ENCODE measurements around the gene TCF7L1.

Gene TCF7L1

DNA sequence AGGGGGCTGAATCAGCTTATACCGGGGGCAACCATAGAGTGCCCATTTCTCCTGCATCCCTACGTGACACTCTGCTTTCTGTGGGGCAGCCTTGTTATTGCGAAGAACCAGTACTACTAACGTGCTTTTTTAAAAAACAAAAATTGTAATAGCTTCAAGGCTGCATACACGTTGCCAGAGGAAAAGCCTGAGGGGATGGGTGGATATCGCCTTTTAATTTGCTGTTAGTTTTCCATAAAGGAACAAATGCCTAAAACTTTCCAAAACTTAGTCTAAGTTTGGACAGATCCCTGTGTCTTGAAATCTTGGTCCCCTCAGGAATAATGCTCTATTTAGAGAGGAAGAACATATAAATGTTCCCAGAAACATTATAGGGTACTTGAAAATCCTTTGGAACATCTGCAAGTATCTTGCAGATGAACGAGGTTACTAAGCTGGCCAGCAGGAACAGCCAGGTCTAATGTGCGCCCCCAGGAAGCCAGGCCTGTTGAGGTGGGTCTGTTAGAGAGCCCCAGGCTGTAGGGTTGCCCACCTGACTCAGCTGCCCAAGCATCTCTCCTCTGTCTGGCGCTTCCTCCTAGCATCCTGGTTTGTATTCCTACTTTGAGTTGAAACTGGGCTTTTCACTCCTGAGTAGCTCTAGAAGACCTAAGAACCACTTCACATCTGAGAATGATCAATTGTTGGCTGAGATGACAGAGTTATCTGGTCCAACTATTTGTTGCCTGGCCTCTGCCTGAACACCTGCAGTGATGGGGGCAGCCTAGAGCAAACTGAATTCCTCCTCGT lies 97.7 kb downstream of the TCF7L1 start:
- DNase-seq (ENCODE audit: low read depth), result no peak

DNA sequence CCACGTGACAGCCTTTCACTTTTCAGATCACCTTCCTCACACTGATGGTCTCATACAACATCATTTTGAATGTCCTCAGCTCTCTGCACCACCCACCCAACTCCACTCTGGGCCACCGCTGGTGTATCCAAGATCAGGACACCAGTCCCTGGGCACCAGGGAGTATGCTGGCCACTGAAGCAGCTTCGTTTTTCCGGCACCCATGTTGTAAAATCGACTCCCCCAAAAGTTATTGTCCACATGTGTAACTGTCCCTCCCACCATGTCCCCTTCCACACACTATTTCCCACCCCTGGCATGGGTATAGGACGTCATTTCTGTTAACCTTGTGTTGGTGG lies 98.2 kb downstream of the TCF7L1 start:
- DNase-seq (ENCODE audit: low read depth), result no peak

DNA sequence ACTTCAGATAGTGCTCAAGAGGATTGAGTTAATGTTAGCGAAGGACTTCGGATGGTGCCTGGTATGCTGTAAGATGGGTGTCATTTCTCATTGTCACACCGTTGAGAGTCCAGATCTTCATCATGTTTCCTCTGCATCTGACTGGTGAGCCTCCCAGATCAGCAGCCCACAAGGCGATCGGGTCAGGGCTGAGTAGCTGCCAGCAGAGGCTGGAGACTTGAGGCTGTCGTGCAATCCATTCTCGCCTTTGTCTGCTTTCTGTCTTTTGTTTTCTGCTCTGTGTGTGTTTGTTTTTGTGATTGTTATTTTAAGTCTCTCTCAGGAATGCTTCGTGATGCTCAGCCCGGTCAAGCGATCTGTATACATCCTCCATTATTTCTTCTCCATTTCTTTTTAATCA lies 98.8 kb downstream of the TCF7L1 start:
- DNase-seq (ENCODE audit: low read depth), result no peak

DNA sequence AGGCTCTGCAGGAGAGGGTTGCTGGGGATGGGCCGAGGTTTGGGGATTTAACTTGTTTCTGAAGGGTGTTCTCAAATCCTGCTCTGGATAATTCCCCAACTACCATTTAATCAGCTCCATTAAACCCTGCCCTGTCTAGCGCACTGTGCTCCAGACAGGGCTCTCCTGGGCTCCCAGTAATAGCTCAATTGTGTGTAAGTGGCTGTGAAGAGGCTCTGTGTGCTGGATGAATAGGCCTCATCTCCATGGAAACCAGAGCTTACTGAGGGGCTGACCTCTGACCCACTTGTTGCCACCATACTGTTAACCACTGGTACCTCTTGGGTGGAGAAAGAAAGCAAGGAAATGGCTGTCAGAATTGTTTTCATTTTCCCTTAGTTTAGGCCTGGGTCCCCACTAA lies 101.7 kb downstream of the TCF7L1 start:
- no peak for DNase-seq (ENCODE audit: low read depth)

DNA sequence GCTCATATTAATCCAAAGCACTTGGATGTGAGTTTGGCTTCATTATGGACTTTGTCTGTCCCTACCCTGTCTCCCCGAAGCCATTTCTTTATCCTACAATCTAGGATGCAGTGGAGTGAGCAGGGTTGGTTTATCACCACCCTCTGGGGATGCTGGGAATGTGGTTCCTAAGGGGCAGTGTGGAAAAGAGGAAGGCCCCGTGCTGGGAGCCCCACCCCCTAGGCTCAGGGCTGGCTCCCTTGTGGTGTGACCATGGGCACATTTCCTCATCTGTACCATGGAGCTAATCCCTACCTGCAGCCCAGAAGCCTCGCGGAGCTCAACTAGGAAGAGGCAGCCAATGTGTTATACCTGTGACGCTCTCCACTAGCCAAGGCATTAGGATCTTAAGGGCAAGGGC lies 102.1 kb downstream of the TCF7L1 start:
- DNase-seq (ENCODE audit: low read depth), result no peak

DNA sequence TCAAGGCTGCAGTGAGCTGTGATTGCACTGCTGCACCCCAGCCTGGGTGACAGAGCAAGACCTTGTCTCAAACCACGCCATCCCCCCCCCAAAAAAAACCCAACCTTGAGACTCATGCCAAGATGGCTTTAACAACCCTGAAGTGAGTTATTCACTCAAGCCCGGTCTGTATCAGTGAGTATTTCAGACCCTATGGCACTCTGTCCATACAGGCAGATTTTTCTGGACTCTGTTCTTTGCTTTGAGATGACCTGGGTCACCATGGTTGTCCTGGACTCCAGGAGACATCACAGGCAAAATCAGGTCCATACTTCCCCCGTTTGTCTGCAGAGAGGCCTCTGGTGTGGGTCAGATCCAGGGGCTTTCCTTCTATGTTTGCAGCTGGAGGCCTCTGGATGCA lies 102.9 kb downstream of the TCF7L1 start:
- DNase-seq (ENCODE audit: low read depth), result no peak

DNA sequence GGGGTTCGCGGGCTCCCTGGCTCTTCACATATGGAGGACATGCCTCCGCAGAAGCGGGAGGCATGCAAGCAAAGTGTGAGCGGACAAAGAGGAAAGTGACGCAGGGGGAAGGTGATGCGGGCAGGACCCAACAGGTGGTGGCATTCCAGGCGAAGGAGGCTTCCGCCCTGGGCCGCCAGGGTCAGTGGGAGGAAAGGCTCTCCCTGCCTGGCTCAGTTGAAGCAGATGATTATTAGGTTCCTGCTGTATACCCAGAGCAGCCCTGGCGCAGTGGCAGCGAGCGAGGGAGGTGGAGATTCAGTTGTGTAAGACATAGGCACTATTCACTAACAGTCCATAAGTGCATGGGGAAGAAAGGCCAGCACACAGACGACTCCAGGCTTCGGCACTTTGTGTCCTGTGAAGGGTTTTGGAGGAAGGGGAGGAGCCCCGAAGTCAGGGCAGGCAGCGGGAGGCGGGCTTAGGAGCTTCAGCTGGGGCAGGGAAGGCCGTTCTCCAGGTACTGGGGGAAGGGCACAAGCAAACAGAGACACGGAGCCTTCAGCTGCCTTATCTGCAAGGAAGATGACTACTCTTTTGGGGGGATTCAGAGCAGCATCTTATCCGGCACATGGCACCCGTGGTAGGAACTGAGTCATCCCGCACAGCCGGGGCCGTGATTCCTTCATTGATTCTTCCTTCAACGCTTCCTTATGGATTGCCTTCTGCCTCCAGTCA lies 104.8 kb downstream of the TCF7L1 start:
- no peak for DNase-seq (ENCODE audit: low read depth)

DNA sequence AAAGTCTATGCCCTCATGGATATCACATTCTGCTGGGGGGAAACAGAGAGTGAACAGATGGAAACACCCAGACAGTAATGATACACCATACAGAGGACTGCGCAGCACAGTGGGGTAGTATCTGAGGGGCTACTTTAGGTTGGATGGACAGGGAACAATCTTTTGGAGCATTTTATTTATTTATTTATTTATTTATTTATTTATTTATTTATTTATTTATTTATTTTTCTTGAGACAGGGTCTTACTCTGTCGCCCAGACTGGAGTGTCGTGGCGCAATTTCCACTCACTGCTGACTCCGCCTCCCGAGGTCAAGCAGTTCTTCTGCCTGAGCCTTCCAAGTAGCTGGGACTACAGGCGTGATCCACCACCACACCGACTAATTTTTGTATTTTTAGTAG lies 105.4 kb downstream of the TCF7L1 start:
- no peak for DNase-seq (ENCODE audit: low read depth)

DNA sequence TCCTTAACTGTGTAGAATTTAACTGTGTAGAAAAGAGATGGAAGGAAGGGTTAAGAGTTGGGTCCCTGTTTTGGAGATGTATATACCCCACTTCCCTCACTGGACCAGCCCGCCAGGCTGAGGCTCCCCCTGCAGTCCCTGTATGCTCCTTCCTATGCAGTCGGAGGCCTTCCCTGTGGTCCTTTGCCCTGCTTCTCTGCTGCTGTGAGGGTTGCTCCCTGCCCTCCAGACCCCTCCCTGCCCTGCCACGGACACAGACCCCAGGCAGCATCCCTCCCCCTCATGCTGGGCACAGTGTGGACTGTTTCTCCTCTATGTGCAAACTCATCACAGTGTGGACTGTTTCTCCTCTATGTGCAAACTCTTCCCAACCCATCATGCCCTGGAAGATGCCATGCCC lies 105.9 kb downstream of the TCF7L1 start:
- DNase-seq (ENCODE audit: low read depth), result no peak

DNA sequence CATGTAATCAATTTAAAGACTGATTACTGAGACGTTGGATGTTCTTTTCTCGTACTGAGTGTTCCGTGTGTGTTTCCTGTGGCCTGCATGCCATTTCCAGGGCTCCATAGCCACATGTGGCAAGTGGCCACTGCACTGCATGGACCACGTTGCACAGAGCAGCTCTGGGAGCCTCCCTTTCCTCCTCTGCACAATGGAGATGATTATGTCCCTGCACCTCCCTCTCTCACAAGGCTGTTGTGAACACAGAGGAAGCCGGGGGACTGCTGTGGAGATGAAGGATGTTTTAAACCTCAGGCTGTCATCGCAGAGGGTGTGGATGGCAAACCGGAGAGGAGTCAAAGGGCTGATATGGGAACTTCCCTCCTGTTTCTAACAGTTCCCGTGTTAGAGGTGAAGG lies 106.9 kb downstream of the TCF7L1 start:
- no peak for DNase-seq (ENCODE audit: low read depth)

DNA sequence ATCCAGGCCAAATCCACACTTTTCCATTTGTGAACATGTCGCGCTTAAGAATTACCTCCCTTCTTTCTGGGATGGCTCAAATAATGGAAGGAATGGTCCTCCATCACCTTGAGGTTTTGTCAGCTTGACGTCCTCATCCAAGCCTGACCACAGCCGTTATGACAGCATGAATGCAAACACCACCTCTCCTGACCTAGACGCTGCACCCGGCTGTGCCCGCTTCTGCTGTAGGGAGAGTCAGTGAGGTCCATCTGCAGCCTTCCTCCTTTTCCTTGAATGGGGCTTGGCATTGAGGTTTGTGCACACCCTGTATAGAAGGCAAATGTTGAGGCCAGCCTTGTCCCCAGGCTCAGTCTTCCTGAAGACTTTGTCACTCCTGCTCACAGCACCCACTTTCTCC lies 109.1 kb downstream of the TCF7L1 start:
- DNase-seq (ENCODE audit: low read depth), result no peak

DNA sequence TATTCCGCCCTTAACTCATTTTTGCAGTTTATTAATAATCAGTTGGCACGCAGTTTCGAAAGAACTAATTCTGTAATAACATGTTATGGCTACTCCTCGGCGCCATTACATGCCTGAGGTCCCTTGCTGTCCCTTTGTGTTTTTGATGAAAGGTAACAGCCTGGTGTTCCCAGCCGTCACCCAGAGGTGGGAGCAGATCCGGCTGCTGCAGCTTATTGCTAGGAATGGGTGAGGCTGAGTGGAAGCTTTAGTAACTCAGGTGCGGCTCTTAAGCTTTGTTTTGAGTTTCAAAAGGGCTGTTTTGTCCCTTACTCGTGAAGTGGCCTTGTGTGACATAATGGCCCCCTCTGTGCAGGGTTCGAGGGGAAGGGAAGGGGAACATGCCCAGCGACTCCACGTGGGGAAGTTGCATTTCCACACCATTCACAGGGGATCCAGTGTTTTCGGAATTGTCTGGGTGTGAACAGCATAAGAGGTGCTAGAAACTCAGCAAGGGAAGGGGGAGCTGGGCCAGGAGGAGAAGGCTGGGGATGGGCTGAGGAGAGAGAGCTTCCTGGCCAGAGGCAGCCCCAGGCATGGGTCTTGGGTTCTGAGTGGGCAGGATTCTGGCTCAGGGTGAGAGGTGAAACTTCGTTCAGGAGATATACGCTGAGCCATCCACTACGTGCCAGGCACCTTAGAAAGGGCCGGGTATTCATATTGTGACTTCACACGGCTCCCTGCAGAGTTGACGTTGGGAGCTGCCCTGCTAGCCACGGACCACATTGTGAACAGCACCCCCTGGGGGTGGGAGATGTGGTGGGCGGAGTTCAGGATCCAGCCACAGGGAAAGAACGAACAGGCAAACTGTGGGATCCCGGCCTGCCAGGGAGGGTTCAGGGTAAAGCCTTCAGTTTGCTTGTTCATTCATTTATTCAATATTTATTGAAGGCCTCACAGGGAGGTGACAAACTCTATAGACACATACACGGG lies 110.2 kb downstream of the TCF7L1 start:
- no peak for DNase-seq (ENCODE audit: low read depth)

DNA sequence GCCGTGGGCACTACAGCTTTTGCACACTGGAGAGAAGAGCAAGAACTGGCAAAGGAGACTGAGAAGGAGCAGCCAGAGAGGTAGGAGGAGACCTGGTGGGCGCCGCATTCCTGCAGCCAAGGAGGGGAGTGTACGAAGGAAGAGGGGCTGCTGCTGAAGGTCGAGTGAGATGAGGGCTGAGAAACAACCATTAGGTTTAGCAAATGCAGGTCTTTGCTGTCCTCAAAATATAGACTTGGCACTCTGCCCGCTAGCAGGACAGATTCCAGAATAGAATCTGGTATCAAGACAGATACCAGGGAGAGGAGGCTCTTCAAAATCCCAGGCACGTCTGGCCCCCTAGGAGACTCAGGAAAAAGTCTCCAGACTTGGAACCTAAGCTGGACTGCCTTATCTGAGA lies 111.6 kb downstream of the TCF7L1 start:
- no peak for DNase-seq (ENCODE audit: low read depth)

DNA sequence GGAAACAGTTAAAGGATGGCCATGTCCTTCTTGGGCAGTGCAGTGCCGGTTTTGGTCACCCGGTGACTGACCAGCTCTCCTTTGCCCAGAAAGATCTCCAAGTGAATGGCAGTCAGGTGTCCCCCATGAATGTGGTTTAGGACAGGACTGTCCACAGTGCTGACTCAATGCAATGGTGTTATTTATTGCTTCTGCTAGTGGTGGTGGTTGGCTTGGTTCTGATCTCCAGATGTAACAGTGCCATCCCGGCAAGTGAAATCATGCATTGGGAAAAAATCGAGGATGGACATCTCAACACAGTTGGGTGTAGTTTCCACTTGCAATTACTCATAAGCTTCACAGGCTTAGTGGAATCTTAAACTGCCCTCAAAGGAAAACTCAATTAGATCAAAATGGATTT lies 112.7 kb downstream of the TCF7L1 start:
- no peak for DNase-seq (ENCODE audit: low read depth)

DNA sequence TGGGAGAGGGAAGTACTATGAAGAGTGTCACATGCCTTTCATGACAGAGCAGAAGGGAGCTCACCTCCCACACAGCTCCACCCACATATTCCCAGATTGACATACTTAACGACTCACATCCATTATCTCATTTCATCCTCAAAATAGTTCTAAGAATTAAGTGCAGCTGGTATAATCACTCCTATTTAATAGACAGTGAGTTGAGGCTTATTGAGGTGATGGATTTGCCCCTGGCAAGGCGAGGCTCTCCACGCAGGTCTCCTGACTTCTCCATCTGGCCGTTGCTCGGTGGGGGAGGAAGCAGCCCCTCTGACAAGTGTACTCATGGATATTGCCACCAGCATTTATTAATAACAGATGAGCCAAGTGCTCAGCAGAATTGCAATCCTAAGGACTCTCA lies 113.2 kb downstream of the TCF7L1 start:
- DNase-seq (ENCODE audit: low read depth), result no peak

DNA sequence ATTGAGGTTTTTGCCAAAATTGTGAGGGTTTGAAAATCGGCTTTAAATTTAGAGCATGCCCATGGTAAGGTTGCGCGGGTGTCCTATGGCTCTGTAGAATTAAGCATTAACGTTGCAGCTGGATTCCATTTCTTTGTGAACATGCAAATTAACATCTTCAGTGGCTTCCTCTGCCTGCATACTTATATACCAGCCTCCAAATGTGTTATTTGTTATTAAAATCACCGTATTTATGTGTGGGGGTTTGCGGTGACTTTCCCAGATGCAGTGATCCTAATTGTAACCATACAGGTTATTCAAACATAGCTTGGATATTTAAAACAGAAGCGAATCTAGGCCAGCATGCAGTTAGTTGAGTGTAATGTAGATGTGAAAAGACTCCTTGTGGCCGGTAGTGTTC lies 114.4 kb downstream of the TCF7L1 start:
- no peak for DNase-seq (ENCODE audit: low read depth)

DNA sequence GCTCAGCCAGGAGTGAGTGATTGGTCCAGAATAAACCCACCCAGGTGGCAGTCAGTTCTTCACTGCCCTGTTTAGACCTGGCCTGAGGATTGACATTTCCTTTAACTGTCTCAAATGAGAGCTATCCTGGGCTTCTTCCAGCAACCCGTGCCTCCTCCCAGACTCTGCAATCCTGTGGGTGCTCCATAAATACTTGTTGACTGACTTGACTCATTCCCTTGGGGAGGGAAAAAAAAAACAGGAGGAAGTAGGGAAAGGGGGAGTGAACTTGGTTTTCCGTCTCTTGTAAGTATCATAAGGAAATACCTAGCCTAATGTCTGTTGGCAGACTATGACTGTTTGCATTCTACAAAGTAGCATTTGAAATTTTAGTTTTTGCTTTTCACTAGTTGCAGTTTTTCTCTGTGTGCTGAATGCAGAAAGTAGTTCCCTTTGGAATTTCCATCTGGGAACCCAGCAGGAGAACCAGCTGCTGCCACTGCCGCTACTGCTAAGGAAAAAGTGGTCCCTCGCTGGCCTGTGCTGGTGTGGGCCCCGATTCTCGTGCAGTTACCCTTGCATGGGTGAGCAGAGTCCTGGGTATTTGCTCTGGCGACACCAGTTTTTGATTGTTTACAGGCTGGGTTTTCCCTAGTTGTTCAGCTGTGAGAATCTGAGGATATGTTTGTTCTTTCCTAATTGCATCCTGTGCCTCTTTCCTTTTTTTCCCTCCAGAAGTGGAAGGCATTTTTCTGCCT lies 115.7 kb downstream of the TCF7L1 start:
- no peak for DNase-seq (ENCODE audit: low read depth)

DNA sequence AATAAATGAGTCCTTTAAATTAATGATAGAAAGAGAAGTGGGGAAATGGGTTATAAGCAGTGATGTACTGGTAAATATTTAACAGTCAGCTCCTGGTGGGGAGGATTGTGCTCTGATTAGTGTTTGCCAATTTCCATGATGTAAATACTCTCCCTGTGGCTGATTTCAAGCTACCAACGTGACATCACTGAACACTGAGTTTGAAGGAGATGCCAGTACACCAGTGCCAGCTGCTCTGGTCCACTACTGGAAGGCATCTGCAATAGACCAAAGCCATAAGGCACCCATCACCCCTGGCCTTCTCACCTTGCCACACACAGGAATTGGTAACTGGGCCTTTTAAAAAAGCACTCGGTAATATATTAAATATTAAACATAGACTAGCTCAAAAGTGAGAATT lies 116.9 kb downstream of the TCF7L1 start:
- DNase-seq (ENCODE audit: low read depth), result no peak

DNA sequence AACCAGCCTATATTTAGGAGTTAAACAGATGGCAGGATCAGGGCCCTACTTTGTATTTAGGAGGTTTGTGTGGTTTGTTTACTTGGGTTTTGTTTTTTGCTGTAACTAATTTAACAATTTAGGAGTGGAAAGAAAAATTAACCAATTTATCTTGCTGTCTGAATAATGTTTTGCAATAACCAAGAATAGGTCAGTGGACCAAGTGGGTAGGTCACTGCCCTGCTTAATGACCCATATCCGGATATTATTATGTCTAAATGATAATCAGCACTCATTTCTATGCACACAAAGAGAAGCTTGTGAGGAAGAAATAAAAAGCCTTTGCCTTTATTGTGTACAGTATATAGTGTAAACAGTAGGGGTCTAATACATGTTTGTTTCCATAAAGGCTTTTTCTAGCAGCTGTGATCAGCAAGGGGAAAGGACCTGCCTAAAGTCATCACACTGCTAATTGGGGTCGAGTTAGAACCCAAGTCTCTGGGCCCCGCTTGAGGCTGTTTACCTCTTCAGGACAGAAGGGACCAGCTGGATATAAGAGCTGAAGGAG lies 118.0 kb downstream of the TCF7L1 start:
- DNase-seq (ENCODE audit: low read depth), result no peak

DNA sequence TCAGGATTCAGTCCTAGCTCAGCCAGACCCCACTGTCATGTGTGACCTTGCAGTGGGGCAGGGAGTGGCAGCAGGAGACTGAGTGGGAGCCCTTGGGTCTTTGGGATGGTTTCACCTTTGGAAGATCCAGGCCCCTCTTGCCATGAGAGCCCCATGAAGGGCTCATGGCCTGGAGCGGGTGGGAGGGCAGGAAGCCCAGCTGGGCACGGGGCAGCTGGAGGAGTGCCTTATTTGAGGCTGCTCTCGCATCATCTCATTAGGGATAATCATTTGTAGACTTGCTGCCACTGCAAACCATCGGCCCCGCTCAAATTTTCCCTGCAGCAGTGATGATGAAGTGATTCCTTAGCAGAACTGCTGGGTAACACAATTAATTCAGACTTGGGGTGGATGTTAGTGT lies 120.7 kb downstream of the TCF7L1 start:
- DNase-seq (ENCODE audit: low read depth), result no peak

DNA sequence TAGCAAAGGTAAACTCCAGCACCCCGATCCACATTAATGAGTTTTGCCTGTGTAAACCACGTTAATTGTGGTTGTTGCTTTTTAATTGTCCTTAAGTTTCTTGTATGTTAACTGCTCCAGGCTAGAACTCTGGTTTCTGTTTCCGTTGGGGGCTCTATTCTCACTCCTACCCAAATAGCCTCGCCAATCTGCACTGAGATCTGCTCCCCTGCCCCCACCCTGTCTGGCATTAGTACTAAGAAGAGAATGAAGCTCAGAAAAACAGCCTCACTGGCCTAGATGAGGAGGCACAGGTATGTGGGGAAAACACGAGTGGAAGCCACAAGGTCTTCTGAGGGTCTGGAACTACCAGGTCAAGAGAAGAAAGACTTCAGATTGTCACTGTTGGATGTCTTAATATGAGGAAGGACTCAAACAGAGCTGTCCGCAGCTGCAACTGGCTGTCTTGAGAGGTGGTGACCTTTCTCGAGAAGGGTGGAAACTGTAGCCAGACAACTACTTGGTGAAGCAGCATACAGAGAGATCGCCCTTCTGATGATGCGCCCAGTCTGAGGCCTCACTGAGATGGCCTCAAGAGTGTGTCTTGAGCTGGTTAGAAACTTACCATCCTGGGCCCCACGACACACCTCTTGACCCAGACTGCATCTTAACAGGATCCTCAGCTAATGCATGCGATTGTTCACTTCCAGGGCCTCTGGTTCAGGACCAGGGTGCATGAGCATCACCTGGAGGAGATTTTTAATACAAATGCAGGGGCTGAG lies 121.5 kb downstream of the TCF7L1 start:
- DNase-seq (ENCODE audit: low read depth), result no peak
